Suprapubic skin (tissue), 4 donors: ENCODE data around the gene MCEE. TPM values are rescaled to one million over a fixed set of nuclear protein-coding genes. Genes with fewer than 3 reads are reported as not detected.

Source experiments
- DNase-seq, 2 donors: peaks; one replicate each; pipeline ENCODE4 v3.0.0-alpha.2; 2019; ENCODE audit warnings: low spot score in 2 of 2
- H3K27ac ChIP-seq: fragments of 200-600 bp; sonication (generic); one replicate; pipeline ENCODE4 v1.5.1; 2019
- H3K27me3 ChIP-seq: fragments of 200-600 bp; sonication (generic); one replicate; pipeline ENCODE4 v1.5.1; 2019
- H3K36me3 ChIP-seq: fragments of 200-600 bp; sonication (generic); one replicate; pipeline ENCODE4 v1.5.1; 2019
- H3K4me1 ChIP-seq: fragments of 200-600 bp; sonication (generic); one replicate; pipeline ENCODE4 v1.5.1; 2019
- H3K4me3 ChIP-seq: fragments of 200-600 bp; sonication (generic); one replicate; pipeline ENCODE4 v1.5.1; 2019; ENCODE audit warnings: mild to moderate bottlenecking
- H3K9me3 ChIP-seq: fragments of 200-600 bp; sonication (generic); one replicate; pipeline ENCODE4 v1.5.1; 2019
- EP300 ChIP-seq: sonication (generic); formaldehyde crosslinking; IDR thresholded peaks from one replicate; pipeline ENCODE4 v1.6.1; 2017; ENCODE audit warnings: antibody characterized with exemption
- POLR2A ChIP-seq, 2 donors: fragments of 450-650 bp; IDR thresholded peaks; one replicate each; pipeline ENCODE4 v1.6.1; 2017; ENCODE audit warnings: antibody characterized with exemption in 2 of 2, mild to moderate bottlenecking in 2 of 2, moderate library complexity in 2 of 2
- POLR2AphosphoS5 ChIP-seq, 3 donors: sonication (generic); formaldehyde crosslinking; IDR thresholded peaks; one replicate each; pipeline ENCODE4 v1.6.1; 2017; ENCODE audit warnings: antibody characterized with exemption in 3 of 3
- WGBS: methylation state at CpG from one replicate; pipeline ENCODE4 v1.1.5; 2018; 5-methylcytosine and 5-hydroxymethylcytosine counted together
- total RNA-seq, 4 donors: library from RNA; depleted of rRNA; stranded (reverse); fragments of >200 nt; gene quantifications; one replicate each; pipeline ENCODE4 v1.1.0, GENCODE V29; 2016
- TF ChIP-seq, protein P1 (sequence below), 2 donors: fragments of 200-600 bp in 1 of 2; fragments of 450-650 bp in 1 of 2; sonication (generic) in 1 of 2; IDR thresholded peaks; one replicate each; pipeline ENCODE4 v1.5.1; 2016 to 2019; ENCODE audit warnings: antibody characterized with exemption in 2 of 2, mild to moderate bottlenecking in 1 of 2, moderate library complexity in 1 of 2

The MCEE gene
- total RNA-seq, 4 donors from 2014 or later, result 20.9 to 45.8 (median 25.5) TPM

DNA sequence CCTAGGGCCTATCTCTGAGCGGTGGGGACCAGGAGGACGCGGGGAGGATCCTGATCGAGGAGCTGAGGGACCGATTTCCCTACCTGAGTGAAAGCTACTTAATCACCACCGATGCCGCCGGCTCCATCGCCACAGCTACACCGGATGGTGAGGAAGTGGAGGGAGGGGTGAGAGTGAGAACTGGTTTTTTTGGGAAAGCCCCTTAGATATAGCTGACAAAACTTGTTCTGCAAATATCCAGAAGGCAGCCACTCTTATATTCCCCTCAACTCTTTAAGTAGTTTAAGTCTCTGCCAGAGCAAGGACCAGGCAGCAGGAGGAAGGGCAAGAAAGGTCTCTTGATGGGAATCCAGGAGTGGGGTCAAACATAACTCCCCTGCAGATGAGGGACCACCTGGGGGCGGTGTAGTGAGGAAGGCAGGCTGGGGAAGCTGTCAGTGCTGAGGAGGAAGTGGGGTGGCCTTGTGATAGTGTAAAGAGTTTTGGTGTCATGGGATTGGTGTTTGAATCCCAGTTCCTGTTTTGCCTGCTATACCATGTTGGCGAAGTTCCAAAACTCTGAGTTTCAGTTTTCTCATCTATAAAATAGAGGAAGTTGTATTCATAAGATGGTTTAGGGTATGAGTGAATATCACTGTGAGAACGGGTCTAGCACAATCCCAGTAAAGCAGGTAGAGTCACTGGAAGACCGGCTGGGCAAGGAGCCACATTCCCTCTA is 58.2 kb downstream of the MCEE start:
- WGBS, result 47% methylated on average over 14 of the region's 14 CpGs
- Histone ChIP-seq H3K27me3 (no peaks in the 10 kb centered on the region), H3K36me3 (peaks cover 40% of the 10 kb centered on the region), H3K27ac (peak overlapping the region; percentile 10), H3K9me3 (no peaks in the 10 kb centered on the region), H3K4me1 (peaks cover 55% of the 10 kb centered on the region), H3K4me3 (no peak overlapping the region)
- DNase-seq, result no peak
- TF ChIP-seq EP300 (no peak), POLR2A (IDR thresholded peaks at IDR 0.05) (no peak), POLR2AphosphoS5 (IDR thresholded peaks at IDR 0.05) (no peak)
- TF ChIP-seq, protein P1, sequence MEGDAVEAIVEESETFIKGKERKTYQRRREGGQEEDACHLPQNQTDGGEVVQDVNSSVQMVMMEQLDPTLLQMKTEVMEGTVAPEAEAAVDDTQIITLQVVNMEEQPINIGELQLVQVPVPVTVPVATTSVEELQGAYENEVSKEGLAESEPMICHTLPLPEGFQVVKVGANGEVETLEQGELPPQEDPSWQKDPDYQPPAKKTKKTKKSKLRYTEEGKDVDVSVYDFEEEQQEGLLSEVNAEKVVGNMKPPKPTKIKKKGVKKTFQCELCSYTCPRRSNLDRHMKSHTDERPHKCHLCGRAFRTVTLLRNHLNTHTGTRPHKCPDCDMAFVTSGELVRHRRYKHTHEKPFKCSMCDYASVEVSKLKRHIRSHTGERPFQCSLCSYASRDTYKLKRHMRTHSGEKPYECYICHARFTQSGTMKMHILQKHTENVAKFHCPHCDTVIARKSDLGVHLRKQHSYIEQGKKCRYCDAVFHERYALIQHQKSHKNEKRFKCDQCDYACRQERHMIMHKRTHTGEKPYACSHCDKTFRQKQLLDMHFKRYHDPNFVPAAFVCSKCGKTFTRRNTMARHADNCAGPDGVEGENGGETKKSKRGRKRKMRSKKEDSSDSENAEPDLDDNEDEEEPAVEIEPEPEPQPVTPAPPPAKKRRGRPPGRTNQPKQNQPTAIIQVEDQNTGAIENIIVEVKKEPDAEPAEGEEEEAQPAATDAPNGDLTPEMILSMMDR (IDR thresholded peaks at IDR 0.05), result no peak

DNA sequence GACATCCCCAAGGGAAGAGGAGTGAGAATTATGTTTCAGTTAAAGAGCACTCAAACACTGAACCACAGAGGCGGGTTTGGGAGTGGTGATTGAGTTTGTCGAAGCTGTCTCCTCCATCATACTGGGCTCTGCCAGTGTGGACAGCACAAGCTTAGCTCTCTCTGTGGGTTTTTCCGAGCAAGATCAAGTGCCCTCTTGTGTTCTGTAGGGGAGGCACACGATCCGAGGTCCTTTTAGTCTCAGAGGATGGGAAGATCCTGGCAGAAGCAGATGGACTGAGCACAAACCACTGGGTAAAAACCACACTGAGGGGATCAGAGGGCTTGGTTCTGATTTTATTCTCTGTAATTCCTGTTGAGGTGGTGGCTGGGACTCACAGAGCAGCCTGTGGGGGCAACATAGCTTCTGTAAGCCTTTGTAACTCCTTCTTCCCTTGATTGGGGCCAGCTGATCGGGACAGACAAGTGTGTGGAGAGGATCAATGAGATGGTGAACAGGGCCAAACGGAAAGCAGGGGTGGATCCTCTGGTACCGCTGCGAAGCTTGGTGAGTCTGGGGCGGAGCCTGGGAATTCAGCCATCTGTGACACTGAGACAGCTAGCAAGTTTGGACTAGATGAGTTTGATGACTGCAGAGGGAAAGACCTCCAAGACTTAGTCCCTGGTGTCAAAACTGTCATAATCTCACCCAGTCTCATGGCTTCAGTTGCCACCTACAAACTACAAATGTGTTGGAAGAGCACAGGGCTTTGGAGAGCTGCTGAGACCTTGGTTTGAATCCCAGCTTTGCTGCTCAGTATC is 59.5 kb downstream of the MCEE start:
- 36% methylated on average over 10 of the region's 10 CpGs for WGBS
- TF ChIP-seq, protein P1 (IDR thresholded peaks at IDR 0.05), result peak in 1 of 2 donors; percentile 31
- no peak for TF ChIP-seq POLR2A (IDR thresholded peaks at IDR 0.05)
- H3K27ac ChIP-seq, result no peak overlapping the region
- H3K9me3 ChIP-seq, result no peaks in the 10 kb centered on the region
- DNase-seq, result no peak
- peaks cover 61% of the 10 kb centered on the region for H3K4me1 ChIP-seq
- peak overlapping the region; percentile 19 for H3K4me3 ChIP-seq
- H3K27me3 ChIP-seq, result no peaks in the 10 kb centered on the region
- H3K36me3 ChIP-seq, result peaks cover 26% of the 10 kb centered on the region

DNA sequence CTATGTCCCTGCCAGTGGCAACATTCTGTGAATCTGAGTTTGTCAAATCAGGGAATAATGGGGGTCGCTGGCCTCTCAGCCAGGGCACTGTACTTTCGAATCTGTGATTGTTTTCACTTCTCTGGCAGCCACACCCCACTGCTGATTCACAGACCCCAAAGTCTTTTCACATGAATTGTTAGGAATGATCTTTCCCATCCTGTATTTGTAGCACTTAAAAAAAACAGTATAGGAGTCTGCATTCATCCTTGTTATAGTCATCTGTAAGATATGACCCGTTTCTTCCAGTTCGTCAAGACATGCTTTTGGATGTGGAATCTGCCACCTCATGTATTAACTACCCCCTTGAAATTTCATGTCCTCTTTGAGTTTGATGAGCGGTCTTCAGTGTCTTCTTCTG is 60.7 kb downstream of the MCEE start:
- H3K27ac ChIP-seq, result peak overlapping the region; percentile 83
- 32% methylated on average over 5 of the region's 5 CpGs for WGBS
- peaks cover 70% of the 10 kb centered on the region for H3K4me1 ChIP-seq

DNA sequence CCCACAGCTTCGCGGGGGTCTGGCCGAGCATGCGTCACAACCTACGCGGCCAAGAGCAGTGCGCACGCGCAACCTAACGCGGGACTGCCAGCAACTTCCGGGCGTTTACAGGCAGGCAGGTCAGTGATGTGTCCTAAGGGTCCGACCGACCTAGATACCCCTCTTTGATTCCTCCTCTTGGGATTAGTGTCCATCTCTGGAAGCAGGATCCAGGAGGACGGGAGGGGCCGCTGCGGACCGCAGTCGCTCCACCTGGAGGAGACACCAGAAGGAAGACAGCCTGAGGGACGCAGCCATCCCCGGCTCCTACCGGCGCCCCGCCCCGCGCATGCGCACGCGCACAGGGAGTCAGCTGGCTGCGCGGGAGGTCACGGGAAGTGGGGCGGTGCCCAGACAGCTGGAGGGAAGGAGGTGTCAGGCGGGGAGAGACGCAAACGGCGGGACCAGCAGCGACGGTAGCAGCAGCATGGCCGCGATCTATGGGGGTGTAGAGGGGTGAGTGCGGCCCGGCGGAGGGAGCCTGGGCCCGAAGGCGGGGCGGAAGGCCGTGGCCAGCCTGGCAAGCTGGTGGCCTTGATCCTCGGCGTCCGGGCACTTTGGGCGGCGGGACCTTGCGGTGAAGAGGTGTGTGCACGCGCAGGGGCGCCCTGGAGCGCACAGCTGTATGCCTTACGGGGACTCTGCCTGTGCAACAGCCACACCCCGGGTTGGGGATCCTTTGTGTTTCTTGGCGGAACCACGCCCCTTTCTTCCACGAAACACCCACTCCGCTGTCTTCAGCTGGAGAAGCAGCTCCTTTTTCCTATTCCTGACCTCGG is 61.6 kb downstream of the MCEE start, which contains the start of gene NAGK:
Gene NAGK (plus strand): TSS at position 431 of the 818 bp plus-strand sequence. CDS start 36 bp downstream, at position 467.
- Histone ChIP-seq H3K4me1 (peaks cover 77% of the 10 kb centered on the region), H3K9me3 (no peaks in the 10 kb centered on the region), H3K4me3 (peak within 1 kb of the TSS; percentile 87), H3K27ac (peak within 1 kb of the TSS; percentile 83), H3K36me3 (peaks cover 8% of the 10 kb centered on the region), H3K27me3 (no peaks in the 10 kb centered on the region)
- peak; percentile 99 to 100 for TF ChIP-seq POLR2A (IDR thresholded peaks at IDR 0.05)
- TF ChIP-seq POLR2AphosphoS5 (IDR thresholded peaks at IDR 0.05), result peak; percentile 98 to 100 (median 98)
- no peak for TF ChIP-seq EP300
- 0% methylated on average over 8 of the region's 66 CpGs for WGBS
- DNase-seq, result peak; percentile 98

More for the DNA sequence above, 60.7 kb downstream of the MCEE start:
- H3K36me3 ChIP-seq, result peaks cover 17% of the 10 kb centered on the region
- DNase-seq, result no peak
- no peaks in the 10 kb centered on the region for H3K27me3 ChIP-seq
- TF ChIP-seq POLR2AphosphoS5 (IDR thresholded peaks at IDR 0.05) (no peak), POLR2A (IDR thresholded peaks at IDR 0.05) (no peak), EP300 (no peak)
- TF ChIP-seq, protein P1 (IDR thresholded peaks at IDR 0.05), result no peak
- no peaks in the 10 kb centered on the region for H3K9me3 ChIP-seq
- H3K4me3 ChIP-seq, result peak overlapping the region; percentile 87

DNA sequence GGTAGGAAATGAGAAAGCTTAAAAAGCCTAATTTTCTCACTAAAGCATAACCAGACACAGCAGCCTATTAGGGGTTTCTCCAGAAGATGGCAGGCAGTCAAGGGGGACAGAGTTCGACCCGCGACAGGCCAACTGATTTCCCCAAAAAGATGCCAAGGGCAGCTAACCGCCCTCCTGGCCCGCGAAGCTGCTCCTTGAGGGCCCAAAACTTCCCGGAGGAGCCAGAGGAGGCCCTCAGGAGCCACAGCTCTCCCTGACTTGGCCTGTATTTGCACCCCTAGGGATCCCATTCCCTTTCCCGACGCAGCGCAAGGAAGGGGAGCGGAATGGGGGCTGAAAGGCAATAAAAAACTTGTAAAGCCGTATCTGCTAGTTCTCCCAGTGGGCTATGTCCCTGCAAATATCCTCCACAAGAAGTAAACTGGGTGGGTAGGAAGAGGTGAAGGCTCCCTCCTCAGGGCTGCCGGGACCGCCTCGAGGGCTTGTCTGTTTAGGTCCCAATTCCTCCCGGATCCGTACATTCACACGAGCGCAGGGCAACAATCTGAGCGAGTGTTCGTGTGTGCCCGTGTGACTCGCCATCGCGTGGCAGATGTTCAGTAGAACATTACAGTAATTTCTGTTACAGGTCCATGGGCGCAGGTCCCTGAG is 62.3 kb downstream of the MCEE start:
- DNase-seq, result no peak

More for the DNA sequence above, 62.3 kb downstream of the MCEE start:
- TF ChIP-seq, protein P1 (IDR thresholded peaks at IDR 0.05), result no peak
- TF ChIP-seq POLR2AphosphoS5 (IDR thresholded peaks at IDR 0.05) (no peak), POLR2A (IDR thresholded peaks at IDR 0.05) (no peak), EP300 (no peak)
- H3K27ac ChIP-seq, result peak overlapping the region; percentile 83
- no peaks in the 10 kb centered on the region for H3K27me3 ChIP-seq
- peaks cover under 1% of the 10 kb centered on the region for H3K36me3 ChIP-seq
- 6% methylated on average over 18 of the region's 26 CpGs for WGBS
- peaks cover 78% of the 10 kb centered on the region for H3K4me1 ChIP-seq
- no peaks in the 10 kb centered on the region for H3K9me3 ChIP-seq
- peak overlapping the region; percentile 87 for H3K4me3 ChIP-seq
